Muscle layer of colon (tissue), 2 donors: ENCODE results near the gene SSTR1.

Source experiments
- H3K27ac ChIP-seq: one replicate; pipeline ENCODE4 v1.7.0; 2013; ENCODE audit warnings: low read depth, mild to moderate bottlenecking, low read length, moderate library complexity
- H3K27me3 ChIP-seq, 2 donors: one replicate each; pipeline ENCODE4 v1.7.0; 2013; ENCODE audit warnings: low read length in 2 of 2, mild to moderate bottlenecking in 2 of 2; ENCODE audit not compliant: insufficient read depth in 2 of 2, control insufficient read depth in 1 of 2
- H3K36me3 ChIP-seq: one replicate; pipeline ENCODE4 v1.7.0; 2013; ENCODE audit warnings: mild to moderate bottlenecking, low read length; ENCODE audit not compliant: insufficient read depth
- H3K4me1 ChIP-seq: one replicate; pipeline ENCODE4 v1.7.0; 2013; ENCODE audit warnings: mild to moderate bottlenecking, low read length; ENCODE audit not compliant: insufficient read depth
- H3K4me3 ChIP-seq, 2 donors: one replicate each; pipeline ENCODE4 v1.7.0; 2013; ENCODE audit warnings: low read length in 2 of 2, low read depth in 1 of 2, mild to moderate bottlenecking in 1 of 2, moderate library complexity in 1 of 2
- H3K9ac ChIP-seq: one replicate; pipeline ENCODE4 v1.7.0; 2013; ENCODE audit warnings: low read length
- H3K9me3 ChIP-seq: one replicate; pipeline ENCODE4 v1.7.0; 2013; ENCODE audit warnings: mild to moderate bottlenecking, low read length
- donor health status: abdominal sarcoma.
- donor health status: Adenocarcinoma of cecum.

Gene SSTR1

GRCh38 chr14:38211255-38211735 is 3.6 kb downstream of the SSTR1 start:
- peaks cover 0 to 36% of the 10 kb centered on the region in 2 donors for H3K27me3 ChIP-seq
- no peaks in the 10 kb centered on the region for H3K4me1 ChIP-seq
- peaks cover 4% of the 10 kb centered on the region for H3K9me3 ChIP-seq
- H3K4me3 ChIP-seq, result no peak overlapping the region
- no peak overlapping the region for H3K27ac ChIP-seq
- H3K36me3 ChIP-seq, result no peaks in the 10 kb centered on the region
- no peak overlapping the region for H3K9ac ChIP-seq

GRCh38 chr14:38212111-38212510 is 4.4 kb downstream of the SSTR1 start:
- Histone ChIP-seq H3K27me3 (peaks cover 0 to 36% of the 10 kb centered on the region in 2 donors), H3K4me3 (no peak overlapping the region), H3K4me1 (no peaks in the 10 kb centered on the region)

GRCh38 chr14:38213001-38213400 is 5.3 kb downstream of the SSTR1 start:
- H3K4me3 ChIP-seq, result no peak overlapping the region
- H3K9me3 ChIP-seq, result no peaks in the 10 kb centered on the region
- no peak overlapping the region for H3K9ac ChIP-seq
- H3K4me1 ChIP-seq, result no peaks in the 10 kb centered on the region
- no peaks in the 10 kb centered on the region for H3K36me3 ChIP-seq
- no peak overlapping the region for H3K27ac ChIP-seq
- peaks cover 0 to 34% of the 10 kb centered on the region in 2 donors for H3K27me3 ChIP-seq

More at GRCh38 chr14:38212111-38212510, 4.4 kb downstream of the SSTR1 start:
- no peaks in the 10 kb centered on the region for H3K9me3 ChIP-seq
- H3K27ac ChIP-seq, result no peak overlapping the region
- H3K36me3 ChIP-seq, result no peaks in the 10 kb centered on the region
- H3K9ac ChIP-seq, result no peak overlapping the region

- H3K9me3 ChIP-seq, result no peaks in the 10 kb centered on the region
- H3K27me3 ChIP-seq, result no peaks in the 10 kb centered on the region
- H3K36me3 ChIP-seq, result no peaks in the 10 kb centered on the region
- H3K4me3 ChIP-seq, result no peak overlapping the region
- H3K4me1 ChIP-seq, result no peaks in the 10 kb centered on the region
- no peak overlapping the region for H3K27ac ChIP-seq
- no peak overlapping the region for H3K9ac ChIP-seq
These were observed 9.8 kb downstream of the SSTR1 start for GRCh38 chr14:38217553-38217952.

GRCh38 chr14:38221077-38221476 is 13.4 kb downstream of the SSTR1 start:
- no peaks in the 10 kb centered on the region for H3K9me3 ChIP-seq
- no peak overlapping the region for H3K4me3 ChIP-seq
- H3K9ac ChIP-seq, result no peak overlapping the region
- H3K4me1 ChIP-seq, result no peaks in the 10 kb centered on the region
- no peaks in the 10 kb centered on the region for H3K27me3 ChIP-seq
- no peak overlapping the region for H3K27ac ChIP-seq
- no peaks in the 10 kb centered on the region for H3K36me3 ChIP-seq

GRCh38 chr14:38224338-38224737 is 16.6 kb downstream of the SSTR1 start:
- Histone ChIP-seq H3K9me3 (no peaks in the 10 kb centered on the region), H3K27me3 (no peaks in the 10 kb centered on the region), H3K36me3 (no peaks in the 10 kb centered on the region), H3K27ac (no peak overlapping the region), H3K4me3 (no peak overlapping the region), H3K9ac (no peak overlapping the region), H3K4me1 (no peaks in the 10 kb centered on the region)

GRCh38 chr14:38225946-38226345 is 18.2 kb downstream of the SSTR1 start:
- no peak overlapping the region for H3K27ac ChIP-seq
- H3K4me3 ChIP-seq, result no peak overlapping the region
- H3K9me3 ChIP-seq, result no peaks in the 10 kb centered on the region
- H3K27me3 ChIP-seq, result no peaks in the 10 kb centered on the region
- no peaks in the 10 kb centered on the region for H3K36me3 ChIP-seq
- H3K9ac ChIP-seq, result no peak overlapping the region
- H3K4me1 ChIP-seq, result no peaks in the 10 kb centered on the region

GRCh38 chr14:38226366-38226765 is 18.7 kb downstream of the SSTR1 start:
- no peak overlapping the region for H3K27ac ChIP-seq
- H3K27me3 ChIP-seq, result no peaks in the 10 kb centered on the region
- H3K9ac ChIP-seq, result no peak overlapping the region
- no peaks in the 10 kb centered on the region for H3K36me3 ChIP-seq
- H3K4me3 ChIP-seq, result no peak overlapping the region
- no peaks in the 10 kb centered on the region for H3K9me3 ChIP-seq
- H3K4me1 ChIP-seq, result no peaks in the 10 kb centered on the region

GRCh38 chr14:38233218-38233617 is 25.5 kb downstream of the SSTR1 start:
- no peak overlapping the region for H3K9ac ChIP-seq
- no peaks in the 10 kb centered on the region for H3K9me3 ChIP-seq
- no peaks in the 10 kb centered on the region for H3K4me1 ChIP-seq

GRCh38 chr14:38238332-38238731 is 30.6 kb downstream of the SSTR1 start:
- Histone ChIP-seq H3K36me3 (no peaks in the 10 kb centered on the region), H3K4me1 (no peaks in the 10 kb centered on the region), H3K27me3 (no peaks in the 10 kb centered on the region), H3K4me3 (no peak overlapping the region), H3K9me3 (no peaks in the 10 kb centered on the region), H3K9ac (no peak overlapping the region), H3K27ac (no peak overlapping the region)

More at GRCh38 chr14:38233218-38233617, 25.5 kb downstream of the SSTR1 start:
- H3K4me3 ChIP-seq, result no peak overlapping the region
- no peak overlapping the region for H3K27ac ChIP-seq
- H3K27me3 ChIP-seq, result no peaks in the 10 kb centered on the region
- no peaks in the 10 kb centered on the region for H3K36me3 ChIP-seq

GRCh38 chr14:38238878-38239277 is 31.2 kb downstream of the SSTR1 start:
- no peaks in the 10 kb centered on the region for H3K36me3 ChIP-seq

GRCh38 chr14:38243696-38244240 is 36.1 kb downstream of the SSTR1 start:
- Histone ChIP-seq H3K9ac (no peak overlapping the region), H3K27me3 (no peaks in the 10 kb centered on the region), H3K4me3 (no peak overlapping the region), H3K4me1 (no peaks in the 10 kb centered on the region), H3K27ac (no peak overlapping the region), H3K36me3 (no peaks in the 10 kb centered on the region), H3K9me3 (no peaks in the 10 kb centered on the region)

More at GRCh38 chr14:38238878-38239277, 31.2 kb downstream of the SSTR1 start:
- Histone ChIP-seq H3K27me3 (no peaks in the 10 kb centered on the region), H3K27ac (no peak overlapping the region), H3K9ac (no peak overlapping the region), H3K9me3 (no peaks in the 10 kb centered on the region), H3K4me1 (no peaks in the 10 kb centered on the region), H3K4me3 (no peak overlapping the region)
